Measurements from ENCODE around the gene B3GNT3.

DNA sequence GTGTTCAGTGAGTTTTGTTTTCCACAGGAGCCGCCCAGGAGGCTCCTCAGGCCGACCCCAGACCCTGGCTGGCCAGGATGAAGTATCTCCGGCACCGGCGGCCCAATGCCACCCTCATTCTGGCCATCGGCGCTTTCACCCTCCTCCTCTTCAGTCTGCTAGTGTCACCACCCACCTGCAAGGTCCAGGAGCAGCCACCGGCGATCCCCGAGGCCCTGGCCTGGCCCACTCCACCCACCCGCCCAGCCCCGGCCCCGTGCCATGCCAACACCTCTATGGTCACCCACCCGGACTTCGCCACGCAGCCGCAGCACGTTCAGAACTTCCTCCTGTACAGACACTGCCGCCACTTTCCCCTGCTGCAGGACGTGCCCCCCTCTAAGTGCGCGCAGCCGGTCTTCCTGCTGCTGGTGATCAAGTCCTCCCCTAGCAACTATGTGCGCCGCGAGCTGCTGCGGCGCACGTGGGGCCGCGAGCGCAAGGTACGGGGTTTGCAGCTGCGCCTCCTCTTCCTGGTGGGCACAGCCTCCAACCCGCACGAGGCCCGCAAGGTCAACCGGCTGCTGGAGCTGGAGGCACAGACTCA lies 12.9 kb downstream of the B3GNT3 start:
- TF ChIP-seq CTCF (IDR thresholded peaks at IDR 0.05; ENCODE audit: low read length): no peak
- TF ChIP-seq EZH2phosphoT487 (IDR thresholded peaks at IDR 0.05; ENCODE audit: low read length): no peak
- TF ChIP-seq EZH2 (optimal IDR thresholded peaks at IDR 0.05; ENCODE audit: low read depth, low read length): no peak

All from MM.1S (cell line).